HL-60 (cell line): ENCODE results near the gene TBC1D14.

Experiments used
- POLR2AphosphoS5 ChIP-seq: IDR thresholded peaks from 2 replicates; pipeline ENCODE4 v1.6.1; 2012; ENCODE audit warnings: low read depth
- TF ChIP-seq, protein P1 (sequence below): IDR thresholded peaks from one replicate; pipeline ENCODE4 v1.5.1; 2011; ENCODE audit warnings: low read length, control low read depth, inconsistent platforms; ENCODE audit not compliant: insufficient read depth
- TF ChIP-seq, protein P2 (sequence below): IDR thresholded peaks from 2 replicates; pipeline ENCODE4 v1.6.1; 2012; ENCODE audit warnings: low read depth; ENCODE audit not compliant: insufficient replicate concordance

DNA sequence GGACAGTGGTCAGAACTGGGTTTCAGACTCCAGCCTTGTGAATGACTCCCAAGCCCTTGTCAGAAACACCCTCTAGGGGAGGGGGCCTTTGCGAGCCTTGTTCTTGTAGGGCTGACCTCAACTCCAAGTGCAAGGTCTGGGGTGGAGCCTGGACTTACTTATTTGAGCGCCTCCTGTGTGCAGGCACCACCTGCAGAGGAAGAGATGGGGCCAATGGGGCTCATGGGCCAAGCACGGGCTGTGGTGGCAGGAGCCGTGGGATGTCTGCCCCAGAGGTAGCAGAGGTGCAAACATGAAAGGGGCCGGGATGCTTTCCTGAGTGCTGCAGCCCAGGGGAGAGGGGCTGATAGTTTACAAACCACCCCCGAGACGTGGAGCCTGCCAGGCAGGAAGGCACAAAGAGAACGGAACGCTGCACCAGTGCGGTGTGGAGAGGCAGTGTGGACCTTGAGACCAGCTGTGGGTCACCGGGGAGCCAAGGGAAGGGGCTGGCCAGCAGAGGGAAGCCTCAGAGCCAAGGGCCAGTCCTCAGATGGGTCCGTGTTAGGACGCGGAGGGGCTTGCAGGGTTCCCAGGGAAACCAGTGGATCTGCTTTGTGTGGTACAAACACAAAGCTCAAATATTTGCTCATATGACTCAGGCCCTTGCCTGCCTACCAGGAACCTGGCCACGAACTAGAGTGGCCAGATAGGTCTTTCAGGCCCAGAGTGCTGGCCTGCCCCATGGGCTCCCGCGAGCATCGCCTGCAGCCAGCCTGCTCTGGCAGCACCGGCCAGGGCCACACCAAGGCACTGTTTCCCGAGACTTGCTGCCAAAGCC is 124.8 kb downstream of the TBC1D14 start:
- TF ChIP-seq, protein P1, sequence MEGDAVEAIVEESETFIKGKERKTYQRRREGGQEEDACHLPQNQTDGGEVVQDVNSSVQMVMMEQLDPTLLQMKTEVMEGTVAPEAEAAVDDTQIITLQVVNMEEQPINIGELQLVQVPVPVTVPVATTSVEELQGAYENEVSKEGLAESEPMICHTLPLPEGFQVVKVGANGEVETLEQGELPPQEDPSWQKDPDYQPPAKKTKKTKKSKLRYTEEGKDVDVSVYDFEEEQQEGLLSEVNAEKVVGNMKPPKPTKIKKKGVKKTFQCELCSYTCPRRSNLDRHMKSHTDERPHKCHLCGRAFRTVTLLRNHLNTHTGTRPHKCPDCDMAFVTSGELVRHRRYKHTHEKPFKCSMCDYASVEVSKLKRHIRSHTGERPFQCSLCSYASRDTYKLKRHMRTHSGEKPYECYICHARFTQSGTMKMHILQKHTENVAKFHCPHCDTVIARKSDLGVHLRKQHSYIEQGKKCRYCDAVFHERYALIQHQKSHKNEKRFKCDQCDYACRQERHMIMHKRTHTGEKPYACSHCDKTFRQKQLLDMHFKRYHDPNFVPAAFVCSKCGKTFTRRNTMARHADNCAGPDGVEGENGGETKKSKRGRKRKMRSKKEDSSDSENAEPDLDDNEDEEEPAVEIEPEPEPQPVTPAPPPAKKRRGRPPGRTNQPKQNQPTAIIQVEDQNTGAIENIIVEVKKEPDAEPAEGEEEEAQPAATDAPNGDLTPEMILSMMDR = no peak
- TF ChIP-seq, protein P2, sequence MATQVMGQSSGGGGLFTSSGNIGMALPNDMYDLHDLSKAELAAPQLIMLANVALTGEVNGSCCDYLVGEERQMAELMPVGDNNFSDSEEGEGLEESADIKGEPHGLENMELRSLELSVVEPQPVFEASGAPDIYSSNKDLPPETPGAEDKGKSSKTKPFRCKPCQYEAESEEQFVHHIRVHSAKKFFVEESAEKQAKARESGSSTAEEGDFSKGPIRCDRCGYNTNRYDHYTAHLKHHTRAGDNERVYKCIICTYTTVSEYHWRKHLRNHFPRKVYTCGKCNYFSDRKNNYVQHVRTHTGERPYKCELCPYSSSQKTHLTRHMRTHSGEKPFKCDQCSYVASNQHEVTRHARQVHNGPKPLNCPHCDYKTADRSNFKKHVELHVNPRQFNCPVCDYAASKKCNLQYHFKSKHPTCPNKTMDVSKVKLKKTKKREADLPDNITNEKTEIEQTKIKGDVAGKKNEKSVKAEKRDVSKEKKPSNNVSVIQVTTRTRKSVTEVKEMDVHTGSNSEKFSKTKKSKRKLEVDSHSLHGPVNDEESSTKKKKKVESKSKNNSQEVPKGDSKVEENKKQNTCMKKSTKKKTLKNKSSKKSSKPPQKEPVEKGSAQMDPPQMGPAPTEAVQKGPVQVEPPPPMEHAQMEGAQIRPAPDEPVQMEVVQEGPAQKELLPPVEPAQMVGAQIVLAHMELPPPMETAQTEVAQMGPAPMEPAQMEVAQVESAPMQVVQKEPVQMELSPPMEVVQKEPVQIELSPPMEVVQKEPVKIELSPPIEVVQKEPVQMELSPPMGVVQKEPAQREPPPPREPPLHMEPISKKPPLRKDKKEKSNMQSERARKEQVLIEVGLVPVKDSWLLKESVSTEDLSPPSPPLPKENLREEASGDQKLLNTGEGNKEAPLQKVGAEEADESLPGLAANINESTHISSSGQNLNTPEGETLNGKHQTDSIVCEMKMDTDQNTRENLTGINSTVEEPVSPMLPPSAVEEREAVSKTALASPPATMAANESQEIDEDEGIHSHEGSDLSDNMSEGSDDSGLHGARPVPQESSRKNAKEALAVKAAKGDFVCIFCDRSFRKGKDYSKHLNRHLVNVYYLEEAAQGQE = no peak
- no peak for TF ChIP-seq POLR2AphosphoS5
